Measurements from ENCODE around the gene ADGRL3.

Gene ADGRL3

DNA sequence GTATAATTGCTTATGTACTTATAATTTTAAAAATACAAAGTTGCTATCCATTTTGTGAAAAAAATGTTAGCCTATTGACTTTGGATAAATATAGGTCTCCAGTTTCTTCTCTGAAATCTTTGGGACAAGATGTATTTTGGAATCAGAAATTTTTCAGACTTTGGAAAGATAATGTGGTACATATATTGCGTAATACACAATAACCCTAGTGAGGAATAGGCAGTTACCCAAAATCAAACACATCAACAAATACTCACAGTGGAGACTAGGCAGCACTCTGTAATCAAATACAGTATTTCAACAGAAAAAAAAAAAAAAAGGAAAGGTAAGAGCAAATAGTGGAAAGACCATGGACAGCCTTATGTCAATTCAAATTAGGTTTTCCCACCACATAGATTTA, 796.8 kb downstream of the ADGRL3 start:
- TF ChIP-seq, protein P1, sequence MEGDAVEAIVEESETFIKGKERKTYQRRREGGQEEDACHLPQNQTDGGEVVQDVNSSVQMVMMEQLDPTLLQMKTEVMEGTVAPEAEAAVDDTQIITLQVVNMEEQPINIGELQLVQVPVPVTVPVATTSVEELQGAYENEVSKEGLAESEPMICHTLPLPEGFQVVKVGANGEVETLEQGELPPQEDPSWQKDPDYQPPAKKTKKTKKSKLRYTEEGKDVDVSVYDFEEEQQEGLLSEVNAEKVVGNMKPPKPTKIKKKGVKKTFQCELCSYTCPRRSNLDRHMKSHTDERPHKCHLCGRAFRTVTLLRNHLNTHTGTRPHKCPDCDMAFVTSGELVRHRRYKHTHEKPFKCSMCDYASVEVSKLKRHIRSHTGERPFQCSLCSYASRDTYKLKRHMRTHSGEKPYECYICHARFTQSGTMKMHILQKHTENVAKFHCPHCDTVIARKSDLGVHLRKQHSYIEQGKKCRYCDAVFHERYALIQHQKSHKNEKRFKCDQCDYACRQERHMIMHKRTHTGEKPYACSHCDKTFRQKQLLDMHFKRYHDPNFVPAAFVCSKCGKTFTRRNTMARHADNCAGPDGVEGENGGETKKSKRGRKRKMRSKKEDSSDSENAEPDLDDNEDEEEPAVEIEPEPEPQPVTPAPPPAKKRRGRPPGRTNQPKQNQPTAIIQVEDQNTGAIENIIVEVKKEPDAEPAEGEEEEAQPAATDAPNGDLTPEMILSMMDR (IDR thresholded peaks at IDR 0.05), result no peak

DNA sequence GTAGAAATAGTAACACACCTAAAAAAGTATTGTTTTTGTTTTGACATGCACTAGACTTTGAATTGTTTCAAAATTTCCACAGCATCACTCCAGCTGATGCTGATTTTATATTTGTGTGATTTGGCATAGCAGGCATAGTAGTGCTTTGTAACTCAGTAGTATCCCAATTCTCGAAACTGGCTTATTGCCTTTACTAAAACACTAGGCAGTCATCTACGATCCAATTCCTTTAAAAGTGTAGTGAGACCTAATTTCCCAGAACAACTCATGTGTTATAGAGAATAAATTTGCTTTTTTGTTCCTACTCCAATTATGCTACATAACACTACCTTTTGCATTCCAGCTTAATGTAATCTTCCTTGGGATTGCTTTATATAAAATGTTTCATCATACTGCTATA, 797.7 kb downstream of the ADGRL3 start:
- TF ChIP-seq, protein P1 (IDR thresholded peaks at IDR 0.05), result no peak

DNA sequence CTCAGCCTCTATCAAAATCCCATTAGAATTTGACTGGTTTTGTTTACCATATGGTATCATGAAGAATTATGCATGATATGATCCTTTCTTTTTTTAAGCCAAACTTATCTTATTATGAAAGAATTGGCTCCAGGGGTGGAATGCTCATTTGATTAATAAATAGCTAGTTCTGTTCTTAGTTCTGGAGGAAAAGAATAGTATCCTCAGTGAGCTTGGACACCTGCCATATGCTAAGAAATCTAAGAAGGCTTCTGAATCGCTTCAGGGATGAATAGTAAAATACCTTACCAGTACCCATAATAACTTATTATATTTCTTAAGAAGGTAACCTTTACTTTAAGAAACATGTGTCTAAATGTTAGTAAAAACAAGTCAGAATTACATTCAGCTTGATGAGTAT, 803.6 kb downstream of the ADGRL3 start:
- TF ChIP-seq, protein P1 (IDR thresholded peaks at IDR 0.05), result no peak

DNA sequence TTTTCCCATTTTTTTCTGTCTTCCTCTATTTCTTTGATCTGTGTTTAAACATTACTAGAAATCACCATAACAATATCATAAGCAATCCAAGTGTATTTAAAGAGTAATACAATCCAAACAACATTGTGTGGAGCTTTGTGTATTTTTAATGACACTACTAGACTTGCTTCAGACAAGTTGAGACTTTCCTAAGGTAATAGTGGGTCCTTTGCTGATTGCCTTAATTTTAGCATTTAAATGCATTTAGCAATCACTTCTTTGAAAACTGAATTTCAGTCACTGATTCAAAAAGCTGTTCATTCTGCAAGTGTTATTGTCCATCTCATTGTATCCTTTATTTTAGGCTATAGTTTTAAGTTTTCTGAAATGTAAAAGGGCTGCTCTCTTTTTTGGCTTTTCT, 804.8 kb downstream of the ADGRL3 start:
- TF ChIP-seq, protein P1 (IDR thresholded peaks at IDR 0.05), result no peak

DNA sequence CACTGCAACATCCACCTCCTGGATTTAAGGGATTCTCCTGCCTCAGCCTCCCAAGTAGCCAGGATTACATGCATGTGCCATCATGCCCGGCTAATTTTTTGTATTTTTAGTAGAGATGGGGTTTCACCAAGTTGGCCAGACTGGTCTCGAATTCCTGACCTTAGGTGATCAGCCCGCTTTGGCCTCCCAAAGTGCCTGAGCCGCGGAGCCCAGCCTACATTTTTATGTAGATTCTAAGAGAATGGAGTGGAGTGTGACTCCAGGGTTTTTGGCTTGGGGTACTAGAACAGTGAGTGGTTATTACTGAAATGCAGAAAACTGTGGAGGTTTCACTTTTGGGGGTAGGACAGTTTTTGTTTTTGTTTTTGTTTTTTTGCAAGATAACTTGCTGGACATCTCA, 806.0 kb downstream of the ADGRL3 start:
- TF ChIP-seq, protein P1 (IDR thresholded peaks at IDR 0.05), result no peak

DNA sequence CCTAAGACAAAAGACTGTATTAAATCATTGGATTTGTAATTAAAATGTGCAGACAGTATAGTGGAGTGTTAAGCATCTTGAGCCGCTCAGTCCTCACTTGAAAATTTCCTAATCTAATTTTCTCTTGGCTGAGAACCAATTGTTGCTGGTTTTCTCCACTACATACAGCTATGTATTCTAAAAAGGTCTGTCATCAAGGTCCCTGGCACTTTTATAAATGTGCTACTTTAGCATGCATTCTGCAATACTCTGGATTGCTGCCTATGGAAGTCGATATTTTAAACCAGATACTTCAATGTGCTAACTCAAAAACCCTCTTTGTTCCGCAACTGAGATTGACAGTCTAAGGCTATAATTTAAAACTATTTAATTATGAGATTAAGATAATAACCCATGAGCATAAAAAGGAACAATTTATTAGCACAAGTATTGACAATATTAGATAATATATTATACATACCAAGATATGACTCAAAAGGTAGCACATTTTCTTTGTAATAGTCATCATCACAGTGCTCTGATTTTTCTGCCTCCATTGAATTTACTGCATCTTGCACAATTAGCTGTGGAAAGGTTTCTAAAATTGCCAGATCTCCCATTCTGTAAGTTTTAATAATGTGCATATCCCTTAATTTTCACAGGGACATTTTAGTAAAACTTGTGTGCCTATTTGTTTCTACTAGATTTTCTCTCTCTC, 815.1 kb downstream of the ADGRL3 start:
- TF ChIP-seq, protein P1 (IDR thresholded peaks at IDR 0.05), result no peak

DNA sequence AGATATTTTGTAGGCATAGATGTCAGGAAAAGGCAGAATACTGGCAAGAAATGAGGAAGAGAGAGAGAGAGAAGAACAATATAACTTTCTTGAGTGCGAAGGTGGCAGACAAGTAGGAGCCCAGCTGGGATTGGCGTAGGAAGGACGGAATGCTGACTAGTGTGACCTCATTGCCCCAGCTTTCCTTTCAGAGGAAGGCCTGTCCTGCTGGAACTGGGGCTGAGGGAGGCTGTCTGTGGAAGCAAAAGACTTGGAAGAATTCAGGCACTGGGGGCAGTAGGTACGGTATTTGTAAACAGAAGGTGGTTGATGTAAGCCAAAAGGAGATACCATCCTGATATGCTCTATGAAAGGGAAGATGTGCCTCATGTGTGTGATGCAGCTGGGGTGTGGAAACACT, 818.4 kb downstream of the ADGRL3 start:
- TF ChIP-seq, protein P1 (IDR thresholded peaks at IDR 0.05), result no peak

DNA sequence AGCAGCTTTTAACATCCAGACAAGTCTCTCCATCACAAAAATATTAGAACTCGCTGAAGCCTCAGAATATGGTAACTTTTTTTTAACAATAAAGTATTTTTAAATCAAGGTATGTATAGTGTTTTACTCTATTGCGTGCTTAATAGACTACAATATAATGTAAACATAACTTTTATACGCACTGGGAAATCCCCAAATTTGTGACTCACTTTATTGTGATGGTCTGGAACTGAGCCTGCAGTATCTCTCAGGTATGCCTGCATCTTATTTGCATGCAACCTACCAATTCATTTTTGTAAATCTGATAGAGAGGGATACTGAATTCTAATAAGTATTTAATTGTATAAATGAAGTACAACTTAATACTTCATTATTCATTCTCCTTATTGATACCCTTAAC, 823.5 kb downstream of the ADGRL3 start:
- TF ChIP-seq, protein P1 (IDR thresholded peaks at IDR 0.05), result no peak

Measured in LNCAP (cell line).